Measurements from ENCODE around the gene ZNF581. TPM values are rescaled to one million over a fixed set of nuclear protein-coding genes. Genes with fewer than 3 reads are reported as not detected.
A peak's percentile ranks its signal among the peaks of the same experiment; 100 is the strongest.

Gene ZNF581
- total RNA-seq, 1 donor: 25.7 TPM

DNA sequence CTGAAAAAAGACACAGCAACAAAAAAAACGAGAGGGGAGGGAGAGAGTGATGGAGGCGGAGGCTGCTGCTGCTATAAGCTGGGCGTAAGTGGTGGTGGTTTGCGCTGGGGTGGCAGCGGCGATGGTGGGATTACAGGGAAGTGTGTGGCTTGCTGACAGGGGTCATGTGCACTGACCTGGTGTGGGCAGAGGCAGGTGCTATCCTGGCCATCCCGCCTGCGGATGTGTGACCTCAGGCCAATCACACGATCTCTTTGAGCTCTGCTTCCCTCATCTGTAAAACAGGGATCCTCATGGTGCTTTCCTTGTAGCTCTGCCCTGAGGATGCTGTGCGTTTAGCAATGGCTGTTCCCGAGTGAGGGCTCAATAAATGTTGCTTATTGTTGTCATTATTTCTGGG, 5.9 kb upstream of the ZNF581 start:
- no peaks in the 10 kb centered on the region for H3K36me3 ChIP-seq (ENCODE audit: insufficient read depth, low read length)
- H3K9me3 ChIP-seq (ENCODE audit: low read depth, low read length): no peaks in the 10 kb centered on the region
- H3K27ac ChIP-seq (ENCODE audit: low read depth, low read length): no peak overlapping the region
- H3K4me3 ChIP-seq (ENCODE audit: insufficient read depth, low read length): no peak overlapping the region
- H2AFZ ChIP-seq (ENCODE audit: low read length): no peak overlapping the region
- DNase-seq (ENCODE audit: insufficient read length, low spot score, missing footprints): peak; percentile 11
- no peak overlapping the region for H3K4me2 ChIP-seq (ENCODE audit: insufficient read depth, low read length)
- peaks cover 21% of the 10 kb centered on the region for H3K4me1 ChIP-seq (ENCODE audit: insufficient read depth, low read length)
- no peaks in the 10 kb centered on the region for H3K27me3 ChIP-seq (ENCODE audit: insufficient read depth, low read length)
- peaks cover 7% of the 10 kb centered on the region for H4K20me1 ChIP-seq (ENCODE audit: insufficient read depth, low read length)
- TF ChIP-seq CTCF (IDR thresholded peaks at IDR 0.05; ENCODE audit: extremely low read depth, low read depth, low read length): no peak
- peaks cover 45% of the 10 kb centered on the region for H3K79me2 ChIP-seq (ENCODE audit: insufficient read depth, low read length)

DNA sequence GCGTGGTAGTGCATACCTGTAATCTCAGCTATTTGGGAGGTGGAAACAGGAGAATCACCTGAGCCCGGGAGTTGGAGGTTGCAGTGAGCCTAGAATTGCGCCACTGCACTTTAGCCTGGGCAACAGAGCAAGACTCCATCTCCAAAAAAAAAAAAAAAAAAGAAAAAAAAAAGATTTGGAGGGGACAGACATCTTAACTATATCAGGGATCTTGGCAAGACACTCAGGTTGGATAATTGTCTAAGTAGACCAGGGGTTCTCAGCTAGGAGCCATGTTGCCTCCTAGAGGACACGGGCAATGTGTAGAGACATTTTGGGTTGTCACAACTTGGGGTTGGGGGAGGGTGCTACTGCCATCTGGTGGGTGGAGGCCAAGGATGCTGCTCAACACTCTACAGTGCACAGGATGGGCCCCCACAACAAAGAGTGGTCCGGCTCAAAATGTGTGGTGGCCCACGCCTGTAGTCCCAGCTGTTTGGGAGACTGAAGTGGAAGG, 4.5 kb upstream of the ZNF581 start:
- Histone ChIP-seq H4K20me1 (ENCODE audit: insufficient read depth, low read length) (peaks cover 7% of the 10 kb centered on the region), H3K36me3 (ENCODE audit: insufficient read depth, low read length) (no peaks in the 10 kb centered on the region), H3K27ac (ENCODE audit: low read depth, low read length) (no peak overlapping the region), H3K27me3 (ENCODE audit: insufficient read depth, low read length) (no peaks in the 10 kb centered on the region), H3K4me3 (ENCODE audit: insufficient read depth, low read length) (no peak overlapping the region), H3K79me2 (ENCODE audit: insufficient read depth, low read length) (peaks cover 51% of the 10 kb centered on the region), H3K9me3 (ENCODE audit: low read depth, low read length) (no peaks in the 10 kb centered on the region), H3K4me1 (ENCODE audit: insufficient read depth, low read length) (peaks cover 28% of the 10 kb centered on the region), H2AFZ (ENCODE audit: low read length) (no peak overlapping the region), H3K4me2 (ENCODE audit: insufficient read depth, low read length) (no peak overlapping the region)
- TF ChIP-seq CTCF (IDR thresholded peaks at IDR 0.05; ENCODE audit: extremely low read depth, low read depth, low read length): peak; percentile 51
- DNase-seq (ENCODE audit: insufficient read length, low spot score, missing footprints): peak; percentile 82

GRCh38 chr19:55640043-55640576, 3.3 kb upstream of the ZNF581 start:
- H3K36me3 ChIP-seq (ENCODE audit: insufficient read depth, low read length): peaks cover 9% of the 10 kb centered on the region
- peaks cover 37% of the 10 kb centered on the region for H3K4me1 ChIP-seq (ENCODE audit: insufficient read depth, low read length)
- peak overlapping the region; percentile 80 for H3K27ac ChIP-seq (ENCODE audit: low read depth, low read length)
- peak; percentile 54 for TF ChIP-seq CTCF (IDR thresholded peaks at IDR 0.05; ENCODE audit: extremely low read depth, low read depth, low read length)
- peak; percentile 96 for DNase-seq (ENCODE audit: insufficient read length, low spot score, missing footprints)
- H4K20me1 ChIP-seq (ENCODE audit: insufficient read depth, low read length): peaks cover 7% of the 10 kb centered on the region
- peaks cover 58% of the 10 kb centered on the region for H3K79me2 ChIP-seq (ENCODE audit: insufficient read depth, low read length)
- H3K9me3 ChIP-seq (ENCODE audit: low read depth, low read length): no peaks in the 10 kb centered on the region
- H3K27me3 ChIP-seq (ENCODE audit: insufficient read depth, low read length): no peaks in the 10 kb centered on the region
- peak overlapping the region; percentile 98 for H3K4me2 ChIP-seq (ENCODE audit: insufficient read depth, low read length)
- H2AFZ ChIP-seq (ENCODE audit: low read length): peak overlapping the region; percentile 81
- H3K4me3 ChIP-seq (ENCODE audit: insufficient read depth, low read length): peak overlapping the region; percentile 85

- Histone ChIP-seq H3K79me2 (ENCODE audit: insufficient read depth, low read length) (peaks cover 58% of the 10 kb centered on the region), H2AFZ (ENCODE audit: low read length) (peak within 1 kb of the TSS; percentile 81), H3K27me3 (ENCODE audit: insufficient read depth, low read length) (no peaks in the 10 kb centered on the region), H3K4me1 (ENCODE audit: insufficient read depth, low read length) (peaks cover 33% of the 10 kb centered on the region), H3K36me3 (ENCODE audit: insufficient read depth, low read length) (peaks cover 15% of the 10 kb centered on the region), H3K4me2 (ENCODE audit: insufficient read depth, low read length) (peak within 1 kb of the TSS; percentile 98), H3K27ac (ENCODE audit: low read depth, low read length) (peak within 1 kb of the TSS; percentile 80), H3K4me3 (ENCODE audit: insufficient read depth, low read length) (peak within 1 kb of the TSS; percentile 85), H3K9me3 (ENCODE audit: low read depth, low read length) (no peaks in the 10 kb centered on the region), H4K20me1 (ENCODE audit: insufficient read depth, low read length) (peaks cover 6% of the 10 kb centered on the region)
- peak; percentile 98 for DNase-seq (ENCODE audit: insufficient read length, low spot score, missing footprints)
- no peak for TF ChIP-seq CTCF (IDR thresholded peaks at IDR 0.05; ENCODE audit: extremely low read depth, low read depth, low read length)
Observed at GRCh38 chr19:55640577-55641425, 2.6 kb upstream of the ZNF581 start, which contains the start of gene ZNF580. TSS of gene ZNF580 (plus strand) at chr19:55641002. CDS start at chr19:55642509, 1,507 bp downstream.

Data from osteoblast (primary cell).